Measurements from ENCODE around the gene GPR142. TPM values are rescaled to one million over a fixed set of nuclear protein-coding genes. Genes with fewer than 3 reads are reported as not detected.

Gene GPR142
- polyA plus RNA-seq, 1 experiment, result not detected

DNA sequence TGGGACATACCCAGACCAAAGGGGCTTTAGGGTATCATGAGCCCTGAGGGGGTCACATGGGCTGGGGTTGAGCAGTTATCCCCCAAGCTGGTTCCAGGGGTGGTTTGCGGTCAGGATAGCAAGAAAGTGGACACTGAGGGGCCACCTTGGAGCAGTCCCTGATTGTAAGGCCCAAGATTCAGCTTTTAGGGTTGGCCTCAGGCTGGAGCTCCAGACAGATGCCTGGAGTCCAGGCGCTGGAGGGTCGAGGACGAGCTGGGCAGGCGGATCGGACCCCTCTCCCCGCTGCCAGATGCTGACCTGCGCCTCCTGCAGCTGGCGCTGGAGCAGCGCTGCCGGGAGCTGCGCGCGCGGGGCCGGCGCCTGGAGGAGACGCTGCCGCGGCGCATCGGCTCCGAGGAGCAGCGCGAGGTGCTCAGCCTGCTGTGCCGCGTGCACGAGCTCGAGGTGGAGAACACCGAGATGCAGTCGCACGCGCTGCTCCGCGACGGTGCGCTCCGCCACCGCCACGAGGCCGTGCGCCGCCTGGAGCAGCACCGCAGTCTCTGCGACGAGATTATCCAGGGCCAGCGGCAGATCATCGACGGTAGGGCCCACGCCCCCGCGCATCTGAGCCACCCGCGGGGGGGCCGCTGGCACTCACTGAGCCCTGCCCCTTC, 15.6 kb upstream of the GPR142 start:
- POLR2A ChIA-PET, result no interaction called here
- TF ChIP-seq, protein P1, sequence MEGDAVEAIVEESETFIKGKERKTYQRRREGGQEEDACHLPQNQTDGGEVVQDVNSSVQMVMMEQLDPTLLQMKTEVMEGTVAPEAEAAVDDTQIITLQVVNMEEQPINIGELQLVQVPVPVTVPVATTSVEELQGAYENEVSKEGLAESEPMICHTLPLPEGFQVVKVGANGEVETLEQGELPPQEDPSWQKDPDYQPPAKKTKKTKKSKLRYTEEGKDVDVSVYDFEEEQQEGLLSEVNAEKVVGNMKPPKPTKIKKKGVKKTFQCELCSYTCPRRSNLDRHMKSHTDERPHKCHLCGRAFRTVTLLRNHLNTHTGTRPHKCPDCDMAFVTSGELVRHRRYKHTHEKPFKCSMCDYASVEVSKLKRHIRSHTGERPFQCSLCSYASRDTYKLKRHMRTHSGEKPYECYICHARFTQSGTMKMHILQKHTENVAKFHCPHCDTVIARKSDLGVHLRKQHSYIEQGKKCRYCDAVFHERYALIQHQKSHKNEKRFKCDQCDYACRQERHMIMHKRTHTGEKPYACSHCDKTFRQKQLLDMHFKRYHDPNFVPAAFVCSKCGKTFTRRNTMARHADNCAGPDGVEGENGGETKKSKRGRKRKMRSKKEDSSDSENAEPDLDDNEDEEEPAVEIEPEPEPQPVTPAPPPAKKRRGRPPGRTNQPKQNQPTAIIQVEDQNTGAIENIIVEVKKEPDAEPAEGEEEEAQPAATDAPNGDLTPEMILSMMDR (IDR thresholded peaks at IDR 0.05; ENCODE audit: low read depth, low read length), result no peak
- Histone ChIP-seq H3K4me3 (ENCODE audit: low read depth, low read length) (no peak overlapping the region), H3K27me3 (ENCODE audit: control insufficient read depth, insufficient read depth, low read length) (peaks cover 11% of the 10 kb centered on the region), H3K27ac (ENCODE audit: low read depth, low read length) (no peak overlapping the region), H3K9me3 (ENCODE audit: control insufficient read depth, insufficient read depth, low read length) (no peaks in the 10 kb centered on the region; the same call in 1 of the 2 replicates)
- CTCF ChIA-PET, result interaction anchor here (0.8 to 1.1 kb wide), 2 partner anchors 15 to 16 kb away, joined by 3 read pairs; no protein-coding TSS in a partner anchor
- no peak for DNase-seq (ENCODE audit: low read depth, low spot score)

DNA sequence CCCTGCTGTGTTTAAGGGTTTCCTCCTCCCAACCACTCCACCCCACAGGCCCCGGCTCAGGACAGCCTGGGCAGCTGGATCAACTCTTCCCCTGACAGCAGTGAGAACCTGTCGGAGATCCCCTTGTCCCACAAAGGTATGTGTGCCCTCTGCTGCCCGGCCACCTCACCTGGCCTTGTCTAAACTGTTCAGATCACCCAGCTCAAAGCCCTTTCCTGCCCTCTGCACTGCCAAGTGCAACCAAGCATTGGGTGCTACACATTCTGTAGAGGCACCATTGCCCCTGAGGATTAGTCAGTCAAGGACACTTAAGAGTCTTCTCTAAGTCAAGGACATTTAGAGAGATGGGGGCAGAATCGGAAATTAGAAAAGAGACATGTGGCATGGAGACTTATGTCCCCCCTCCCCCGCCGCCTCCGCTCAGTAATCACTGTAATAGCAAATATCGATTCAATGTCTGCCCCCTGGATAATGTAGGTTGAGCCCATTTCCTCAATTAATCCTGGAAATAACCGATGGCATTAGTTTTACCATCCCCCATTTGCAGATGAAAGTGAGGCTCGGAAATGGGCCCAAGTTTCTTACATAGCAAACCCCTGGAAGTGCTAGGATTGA, 13.8 kb upstream of the GPR142 start:
- no peak overlapping the region for H3K4me3 ChIP-seq (ENCODE audit: low read depth, low read length)
- ChIA-PET CTCF (interaction anchor here (0.9 kb wide), 1 partner anchor 15 kb away, joined by 3 read pairs; no protein-coding TSS in a partner anchor), POLR2A (no interaction called here)
- DNase-seq (ENCODE audit: low read depth, low spot score), result no peak
- peaks cover 18% of the 10 kb centered on the region for H3K27me3 ChIP-seq (ENCODE audit: control insufficient read depth, insufficient read depth, low read length)
- H3K27ac ChIP-seq (ENCODE audit: low read depth, low read length), result no peak overlapping the region
- no peaks in the 10 kb centered on the region; the same call in 1 of the 2 replicates for H3K9me3 ChIP-seq (ENCODE audit: control insufficient read depth, insufficient read depth, low read length)
- TF ChIP-seq, protein P1 (IDR thresholded peaks at IDR 0.05; ENCODE audit: low read depth, low read length), result no peak

DNA sequence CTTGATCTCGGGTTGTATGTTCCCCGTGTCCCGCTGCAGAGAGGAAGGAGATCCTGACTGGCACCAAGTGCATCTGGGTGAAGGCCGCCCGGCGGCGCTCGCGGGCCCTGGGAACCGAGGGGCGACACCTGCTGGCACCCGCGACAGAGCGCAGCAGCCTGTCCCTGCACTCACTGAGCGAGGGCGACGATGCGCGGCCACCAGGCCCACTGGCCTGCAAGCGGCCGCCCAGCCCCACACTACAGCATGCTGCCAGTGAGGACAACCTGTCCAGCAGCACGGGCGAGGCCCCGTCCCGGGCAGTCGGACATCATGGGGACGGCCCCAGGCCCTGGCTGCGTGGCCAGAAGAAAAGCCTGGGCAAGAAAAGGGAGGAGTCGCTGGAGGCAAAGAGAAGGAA, 13.2 kb upstream of the GPR142 start:
- Histone ChIP-seq H3K27ac (ENCODE audit: low read depth, low read length) (no peak overlapping the region), H3K27me3 (ENCODE audit: control insufficient read depth, insufficient read depth, low read length) (peaks cover 20% of the 10 kb centered on the region), H3K4me3 (ENCODE audit: low read depth, low read length) (no peak overlapping the region), H3K9me3 (ENCODE audit: control insufficient read depth, insufficient read depth, low read length) (no peaks in the 10 kb centered on the region; the same call in 1 of the 2 replicates)
- ChIA-PET CTCF (no interaction called here), POLR2A (no interaction called here)
- no peak for DNase-seq (ENCODE audit: low read depth, low spot score)
- TF ChIP-seq, protein P1 (IDR thresholded peaks at IDR 0.05; ENCODE audit: low read depth, low read length), result no peak

DNA sequence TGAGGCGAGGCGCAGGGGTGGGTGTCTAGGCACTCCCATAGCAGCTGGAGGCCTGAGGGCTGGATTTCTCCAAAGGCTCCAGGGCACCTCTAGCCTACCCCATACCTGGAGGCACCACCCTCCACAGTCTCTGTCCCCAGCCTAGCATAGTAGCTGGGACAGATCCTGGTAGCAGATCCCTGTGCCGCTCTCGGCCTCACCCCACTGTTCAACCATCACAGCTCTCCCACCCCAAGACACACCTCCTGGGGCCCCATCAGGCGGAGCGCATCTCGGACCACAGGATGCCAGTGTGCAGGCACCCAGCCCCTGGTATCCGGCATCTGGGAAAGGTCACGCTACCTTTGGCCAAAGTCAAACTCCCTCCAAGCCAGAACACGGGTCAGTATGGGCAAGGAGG, 12.7 kb upstream of the GPR142 start:
- CTCF ChIA-PET, result no interaction called here
- TF ChIP-seq, protein P1 (IDR thresholded peaks at IDR 0.05; ENCODE audit: low read depth, low read length), result no peak
- DNase-seq (ENCODE audit: low read depth, low spot score), result no peak
- Histone ChIP-seq H3K27me3 (ENCODE audit: control insufficient read depth, insufficient read depth, low read length) (peaks cover 20% of the 10 kb centered on the region), H3K4me3 (ENCODE audit: low read depth, low read length) (no peak overlapping the region), H3K27ac (ENCODE audit: low read depth, low read length) (no peak overlapping the region), H3K9me3 (ENCODE audit: control insufficient read depth, insufficient read depth, low read length) (no peaks in the 10 kb centered on the region; the same call in 1 of the 2 replicates)
- POLR2A ChIA-PET, result no interaction called here

DNA sequence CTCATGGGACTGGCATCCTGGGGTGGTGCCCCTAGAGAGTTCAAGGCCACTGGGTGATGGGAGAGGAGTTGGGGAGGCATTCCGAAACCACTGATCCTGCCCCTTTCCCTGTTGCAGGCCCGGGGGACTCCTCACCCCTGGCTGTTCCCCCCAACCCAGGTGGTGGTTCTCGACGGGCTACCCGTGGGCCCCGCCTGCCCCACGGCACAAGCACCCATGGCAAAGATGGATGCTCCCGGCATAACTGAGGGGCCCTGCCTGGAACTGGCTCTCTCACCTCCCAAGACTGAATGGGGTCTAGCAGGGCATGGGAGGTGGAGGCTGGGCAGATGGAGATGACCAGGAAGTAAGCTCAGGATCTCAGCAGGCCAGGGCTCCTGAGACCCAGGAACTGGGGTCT, 12.2 kb upstream of the GPR142 start:
- H3K27ac ChIP-seq (ENCODE audit: low read depth, low read length), result no peak overlapping the region
- no peak for DNase-seq (ENCODE audit: low read depth, low spot score)
- POLR2A ChIA-PET, result no interaction called here
- peaks cover 20% of the 10 kb centered on the region for H3K27me3 ChIP-seq (ENCODE audit: control insufficient read depth, insufficient read depth, low read length)
- CTCF ChIA-PET, result no interaction called here
- no peaks in the 10 kb centered on the region; the same call in 1 of the 2 replicates for H3K9me3 ChIP-seq (ENCODE audit: control insufficient read depth, insufficient read depth, low read length)
- TF ChIP-seq, protein P1 (IDR thresholded peaks at IDR 0.05; ENCODE audit: low read depth, low read length), result no peak
- no peak overlapping the region for H3K4me3 ChIP-seq (ENCODE audit: low read depth, low read length)
